HEK293 (cell line): ENCODE measurements around the gene E2F4.
A peak's percentile ranks its signal among the peaks of the same experiment; 100 is the strongest.

ENCODE experiments used
- CTCF ChIP-seq: fragments of 450-650 bp; formaldehyde crosslinking; IDR thresholded peaks from 2 replicates; pipeline ENCODE4 v1.5.1; 2016; ENCODE audit warnings: missing biosample characterization, missing genetic modification characterization
- GLIS2 ChIP-seq: fragments of 450-650 bp; formaldehyde crosslinking; IDR thresholded peaks from 2 replicates; pipeline ENCODE4 v1.5.1; 2016; ENCODE audit warnings: missing biosample characterization, missing genetic modification characterization
- KLF1 ChIP-seq: fragments of 450-650 bp; formaldehyde crosslinking; IDR thresholded peaks from 2 replicates; pipeline ENCODE4 v1.5.1; 2016; ENCODE audit warnings: missing biosample characterization, missing genetic modification characterization
- KLF7 ChIP-seq: fragments of 450-650 bp; formaldehyde crosslinking; IDR thresholded peaks from 2 replicates; pipeline ENCODE4 v1.5.1; 2016; ENCODE audit warnings: missing biosample characterization, missing genetic modification characterization, borderline replicate concordance
- KLF9 ChIP-seq: fragments of 450-650 bp; formaldehyde crosslinking; IDR thresholded peaks from 2 replicates; pipeline ENCODE4 v1.5.1; 2016; ENCODE audit warnings: missing biosample characterization, missing genetic modification characterization, low read depth
- SP3 ChIP-seq: fragments of 450-650 bp; formaldehyde crosslinking; IDR thresholded peaks from 2 replicates; pipeline ENCODE4 v1.5.1; 2016; ENCODE audit warnings: missing biosample characterization, missing genetic modification characterization
- TRIM28 ChIP-seq: IDR thresholded peaks from 2 replicates; pipeline ENCODE4 v1.6.1; 2011; ENCODE audit warnings: low read length, control low read depth, borderline replicate concordance
- YY2 ChIP-seq: fragments of 450-650 bp; formaldehyde crosslinking; IDR thresholded peaks from 2 replicates; pipeline ENCODE4 v1.5.1; 2016; ENCODE audit warnings: missing biosample characterization, missing genetic modification characterization
- ZBTB17 ChIP-seq: fragments of 450-650 bp; formaldehyde crosslinking; IDR thresholded peaks from 2 replicates; pipeline ENCODE4 v1.5.1; 2016; ENCODE audit warnings: missing biosample characterization, missing genetic modification characterization
- ZBTB48 ChIP-seq: fragments of 450-650 bp; formaldehyde crosslinking; IDR thresholded peaks from 2 replicates; pipeline ENCODE4 v1.5.1; 2016; ENCODE audit warnings: missing biosample characterization, missing genetic modification characterization
- ZIC2 ChIP-seq: fragments of 450-650 bp; formaldehyde crosslinking; IDR thresholded peaks from 2 replicates; pipeline ENCODE4 v1.5.1; 2016; ENCODE audit warnings: missing biosample characterization, missing genetic modification characterization
- ZNF121 ChIP-seq: fragments of 450-650 bp; formaldehyde crosslinking; IDR thresholded peaks from 2 replicates; pipeline ENCODE4 v1.5.1; 2016; ENCODE audit warnings: missing biosample characterization, missing genetic modification characterization
- ZNF16 ChIP-seq: fragments of 450-650 bp; formaldehyde crosslinking; IDR thresholded peaks from 2 replicates; pipeline ENCODE4 v1.5.1; 2016; ENCODE audit warnings: low read depth, missing biosample characterization, missing genetic modification characterization
- ZNF175 ChIP-seq: fragments of 450-650 bp; formaldehyde crosslinking; IDR thresholded peaks from 2 replicates; pipeline ENCODE4 v1.5.1; 2016; ENCODE audit warnings: missing biosample characterization, missing genetic modification characterization
- ZNF211 ChIP-seq: fragments of 450-650 bp; formaldehyde crosslinking; IDR thresholded peaks from 2 replicates; pipeline ENCODE4 v1.5.1; 2016; ENCODE audit warnings: low read depth, missing biosample characterization, missing genetic modification characterization
- ZNF214 ChIP-seq: fragments of 450-650 bp; formaldehyde crosslinking; IDR thresholded peaks from 2 replicates; pipeline ENCODE4 v1.5.1; 2017; ENCODE audit warnings: missing biosample characterization, mild to moderate bottlenecking, missing genetic modification characterization, borderline replicate concordance
- ZNF311 ChIP-seq: fragments of 450-650 bp; formaldehyde crosslinking; IDR thresholded peaks from 2 replicates; pipeline ENCODE4 v1.5.1; 2017; ENCODE audit warnings: missing biosample characterization, missing genetic modification characterization, borderline replicate concordance
- ZNF335 ChIP-seq: fragments of 450-650 bp; formaldehyde crosslinking; conservative IDR thresholded peaks from 2 replicates; pipeline ENCODE4 v1.5.1; 2016; ENCODE audit warnings: missing biosample characterization, missing genetic modification characterization
- ZNF341 ChIP-seq: fragments of 450-650 bp; formaldehyde crosslinking; IDR thresholded peaks from 2 replicates; pipeline ENCODE4; 2016; ENCODE audit warnings: low read depth, missing biosample characterization, missing genetic modification characterization
- ZNF350 ChIP-seq: fragments of 450-650 bp; formaldehyde crosslinking; IDR thresholded peaks from 2 replicates; pipeline ENCODE4 v1.5.0; 2017; ENCODE audit warnings: missing biosample characterization, mild to moderate bottlenecking, missing genetic modification characterization
- ZNF398 ChIP-seq: fragments of 450-650 bp; formaldehyde crosslinking; IDR thresholded peaks from 2 replicates; pipeline ENCODE4 v1.5.1; 2017; ENCODE audit warnings: missing biosample characterization, missing genetic modification characterization
- ZNF585B ChIP-seq: fragments of 450-650 bp; formaldehyde crosslinking; IDR thresholded peaks from 2 replicates; pipeline ENCODE4 v1.5.1; 2016; ENCODE audit warnings: missing biosample characterization, missing genetic modification characterization
- ZNF596 ChIP-seq: fragments of 450-650 bp; IDR thresholded peaks from 2 replicates; pipeline ENCODE4 v1.5.0; 2018; ENCODE audit warnings: missing biosample characterization, mild to moderate bottlenecking, missing genetic modification characterization, moderate library complexity
- ZNF600 ChIP-seq: fragments of 450-650 bp; formaldehyde crosslinking; IDR thresholded peaks from 2 replicates; pipeline ENCODE4 v1.5.1; 2016; ENCODE audit warnings: missing biosample characterization, missing genetic modification characterization
- ZNF623 ChIP-seq: fragments of 450-650 bp; formaldehyde crosslinking; IDR thresholded peaks from 2 replicates; pipeline ENCODE4 v1.5.1; 2016; ENCODE audit warnings: missing biosample characterization, missing genetic modification characterization
- ZNF639 ChIP-seq: fragments of 450-650 bp; formaldehyde crosslinking; IDR thresholded peaks from 2 replicates; pipeline ENCODE4 v1.5.1; 2016; ENCODE audit warnings: missing biosample characterization, missing genetic modification characterization
- ZNF660 ChIP-seq: fragments of 450-650 bp; IDR thresholded peaks from 2 replicates; pipeline ENCODE4 v1.5.1; 2018; ENCODE audit warnings: missing biosample characterization, mild to moderate bottlenecking, missing genetic modification characterization
- ZNF670 ChIP-seq: fragments of 450-650 bp; formaldehyde crosslinking; IDR thresholded peaks from 2 replicates; pipeline ENCODE4 v1.5.1; 2016; ENCODE audit warnings: missing biosample characterization, missing genetic modification characterization, low read depth
- ZNF692 ChIP-seq: fragments of 450-650 bp; formaldehyde crosslinking; IDR thresholded peaks from 2 replicates; pipeline ENCODE4 v1.5.1; 2016; ENCODE audit warnings: missing biosample characterization, missing genetic modification characterization
- ZNF768 ChIP-seq: fragments of 450-650 bp; formaldehyde crosslinking; IDR thresholded peaks from 2 replicates; pipeline ENCODE4 v1.5.1; 2018; ENCODE audit warnings: missing biosample characterization, mild to moderate bottlenecking, missing genetic modification characterization
- ZNF785 ChIP-seq: fragments of 450-650 bp; formaldehyde crosslinking; IDR thresholded peaks from 2 replicates; pipeline ENCODE4 v1.5.1; 2016; ENCODE audit warnings: missing biosample characterization, missing genetic modification characterization
- ZSCAN23 ChIP-seq: fragments of 450-650 bp; formaldehyde crosslinking; IDR thresholded peaks from 2 replicates; pipeline ENCODE4 v1.5.1; 2016; ENCODE audit warnings: missing biosample characterization, missing genetic modification characterization
- ZSCAN5A ChIP-seq: fragments of 450-650 bp; formaldehyde crosslinking; IDR thresholded peaks from 2 replicates; pipeline ENCODE4 v1.5.1; 2016; ENCODE audit warnings: missing biosample characterization, missing genetic modification characterization

Gene E2F4

GRCh38 chr16:67177743-67178699, 13.9 kb upstream of the E2F4 start (continued):
- no peak for TF ChIP-seq ZNF350 (tag by site-specific recombination)
- TF ChIP-seq ZNF121 (tag by site-specific recombination): no peak
- peak; percentile 34; the same call in 1 of the 2 replicates for TF ChIP-seq ZNF692 (tag by site-specific recombination)
- TF ChIP-seq ZNF660 (tag by site-specific recombination): peak; percentile 56; the same call in 1 of the 2 replicates
- 0 out of 2 replicates have a peak, but pooled peaks have one; percentile 25 for TF ChIP-seq ZNF335 (tag by site-specific recombination)
- TF ChIP-seq CTCF (tag by site-specific recombination): peak; percentile 75
- no peak for TF ChIP-seq ZNF214 (tag by site-specific recombination)
- TF ChIP-seq KLF9 (tag by site-specific recombination): peak; percentile 45
- no peak for TF ChIP-seq ZNF175 (tag by site-specific recombination)
- peak; percentile 91 for TF ChIP-seq ZNF600 (tag by site-specific recombination)
- TF ChIP-seq ZNF585B: no peak
- no peak for TF ChIP-seq ZNF211
- no peak for TF ChIP-seq ZNF768 (tag by site-specific recombination)
- no peak for TF ChIP-seq ZNF16 (tag by site-specific recombination)
- TF ChIP-seq GLIS2 (tag by site-specific recombination): 0 out of 2 replicates have a peak, but pooled peaks have one; percentile 29
- peak; percentile 91 for TF ChIP-seq ZNF341
- no peak for TF ChIP-seq ZNF596 (tag by site-specific recombination)
- TF ChIP-seq ZIC2: peak; percentile 94
- no peak for TF ChIP-seq ZNF639 (tag by site-specific recombination)
- peak; percentile 75 for TF ChIP-seq ZBTB17 (tag by site-specific recombination)
- no peak for TF ChIP-seq ZNF623 (tag by site-specific recombination)
- TF ChIP-seq ZNF670: no peak
- no peak for TF ChIP-seq ZNF311 (tag by site-specific recombination)
- TF ChIP-seq KLF1 (tag by site-specific recombination): peak; percentile 82
- TF ChIP-seq ZBTB48 (tag by site-specific recombination): no peak
- no peak for TF ChIP-seq ZNF785 (tag by site-specific recombination)
- TF ChIP-seq ZNF398 (tag by site-specific recombination): 0 out of 2 replicates have a peak, but pooled peaks have one; percentile 12
- peak; percentile 26; the same call in 1 of the 2 replicates for TF ChIP-seq YY2 (tag by site-specific recombination)
- no peak for TF ChIP-seq TRIM28
- TF ChIP-seq ZSCAN23: no peak
- peak; percentile 73 for TF ChIP-seq SP3 (tag by site-specific recombination)
- TF ChIP-seq ZSCAN5A (tag by site-specific recombination): no peak
- TF ChIP-seq KLF7 (tag by site-specific recombination): no peak
